Ovary (tissue), 3 donors: ENCODE results near the gene ST3GAL4.

Source experiments
- CTCF ChIP-seq, 3 donors: fragments of 450-650 bp in 2 of 3; fragments of 200-600 bp in 1 of 3; IDR thresholded peaks; one replicate each; pipeline versions ENCODE4 v1.5.1 to v1.8.0; 2016 to 2022; ENCODE audit warnings: antibody characterized with exemption in 3 of 3, mild to moderate bottlenecking in 1 of 3
- POLR2A ChIP-seq: fragments of 450-650 bp; IDR thresholded peaks from one replicate; pipeline ENCODE4 v1.6.1; 2017; ENCODE audit warnings: antibody characterized with exemption, mild to moderate bottlenecking, moderate library complexity
- donor health status: DM: no; HTN: no; CAD: no.

DNA sequence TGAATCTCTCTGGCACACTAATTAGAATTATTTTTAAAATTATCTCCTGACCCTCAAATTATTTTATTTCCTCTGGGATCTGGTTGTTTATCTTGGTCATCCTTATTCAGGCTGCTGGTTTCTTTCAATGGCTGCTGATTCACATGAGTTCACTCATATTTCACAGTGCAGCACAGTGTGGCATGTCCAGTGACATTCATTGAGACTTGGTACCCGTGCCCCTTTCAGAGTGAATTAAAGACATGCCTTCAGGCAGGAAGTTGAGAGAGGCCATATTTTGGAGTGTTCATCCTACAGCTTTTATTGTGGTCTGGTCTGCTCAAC is 38.1 kb upstream of the ST3GAL4 start:
- no peak for TF ChIP-seq CTCF (IDR thresholded peaks at IDR 0.05)
- no peak for TF ChIP-seq POLR2A
